ENCODE measurements around the gene HEMGN. TPM values are rescaled to one million over a fixed set of nuclear protein-coding genes. Genes with fewer than 3 reads are reported as not detected.
A peak's percentile ranks its signal among the peaks of the same experiment; 100 is the strongest.

Gene HEMGN
- polyA plus RNA-seq, 3 donors: 0.18 TPM; not detected in 2

GRCh38 chr9:97919217-97919813 lies 18.7 kb downstream of the HEMGN start:
- Histone ChIP-seq H3K9me3 (replicated peaks in 1 of 2; ENCODE audit: control insufficient read depth in 1 of 2, insufficient read depth in 1 of 2, low read length in 2 of 2) (no peaks in the 10 kb centered on the region), H3K79me2 (ENCODE audit: insufficient read depth, low read length) (peaks cover 70% of the 10 kb centered on the region), H3K4me2 (replicated peaks; ENCODE audit: extremely low read depth, low read length, poor library complexity, severe bottlenecking) (no peak overlapping the region), H3K4me3 (replicated peaks in 1 of 3; ENCODE audit: low read depth in 2 of 3, low read length in 3 of 3) (no peak overlapping the region), H3K9ac (ENCODE audit: insufficient read depth, low read length, poor library complexity, severe bottlenecking) (no peak overlapping the region), H2AFZ (ENCODE audit: insufficient read depth, low read depth, low read length, poor library complexity, severe bottlenecking) (no peak overlapping the region), H3K36me3 (replicated peaks in 1 of 2; ENCODE audit: control insufficient read depth in 1 of 2, insufficient read depth in 2 of 2, low read length in 2 of 2) (peaks cover 18 to 27% of the 10 kb centered on the region in 2 donors), H3K4me1 (ENCODE audit: control insufficient read depth in 1 of 2, insufficient read depth in 2 of 2, low read length in 2 of 2) (peaks cover 29 to 44% of the 10 kb centered on the region in 2 donors), H3K27me3 (ENCODE audit: control insufficient read depth in 2 of 2, insufficient read depth in 2 of 2, low read length in 2 of 2) (no peaks in the 10 kb centered on the region), H3K27ac (ENCODE audit: low read depth in 1 of 2, low read length in 2 of 2) (no peak overlapping the region), H4K20me1 (ENCODE audit: insufficient read depth, low read length) (peaks cover 3% of the 10 kb centered on the region)
- Mint-ChIP-seq H3K36me3 (peaks cover 25 to 30% of the 10 kb centered on the region in 2 donors), H3K27ac (peak overlapping the region in 4 of 7 donors; percentile 25 to 73 (median 62)), H3K27me3 (ENCODE audit: low read depth in 3 of 3) (peaks cover 0 to 1% (median 0%) of the 10 kb centered on the region in 3 donors), H3K4me3 (no peak overlapping the region), H3K9me3 (no peaks in the 10 kb centered on the region), H3K4me1 (peaks cover 43% of the 10 kb centered on the region)
- DNase-seq: no peak
- intact Hi-C loops (cut with micrococcal nuclease): no loop called here
- TF ChIP-seq, protein P1, sequence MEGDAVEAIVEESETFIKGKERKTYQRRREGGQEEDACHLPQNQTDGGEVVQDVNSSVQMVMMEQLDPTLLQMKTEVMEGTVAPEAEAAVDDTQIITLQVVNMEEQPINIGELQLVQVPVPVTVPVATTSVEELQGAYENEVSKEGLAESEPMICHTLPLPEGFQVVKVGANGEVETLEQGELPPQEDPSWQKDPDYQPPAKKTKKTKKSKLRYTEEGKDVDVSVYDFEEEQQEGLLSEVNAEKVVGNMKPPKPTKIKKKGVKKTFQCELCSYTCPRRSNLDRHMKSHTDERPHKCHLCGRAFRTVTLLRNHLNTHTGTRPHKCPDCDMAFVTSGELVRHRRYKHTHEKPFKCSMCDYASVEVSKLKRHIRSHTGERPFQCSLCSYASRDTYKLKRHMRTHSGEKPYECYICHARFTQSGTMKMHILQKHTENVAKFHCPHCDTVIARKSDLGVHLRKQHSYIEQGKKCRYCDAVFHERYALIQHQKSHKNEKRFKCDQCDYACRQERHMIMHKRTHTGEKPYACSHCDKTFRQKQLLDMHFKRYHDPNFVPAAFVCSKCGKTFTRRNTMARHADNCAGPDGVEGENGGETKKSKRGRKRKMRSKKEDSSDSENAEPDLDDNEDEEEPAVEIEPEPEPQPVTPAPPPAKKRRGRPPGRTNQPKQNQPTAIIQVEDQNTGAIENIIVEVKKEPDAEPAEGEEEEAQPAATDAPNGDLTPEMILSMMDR (IDR thresholded peaks at IDR 0.05): no peak

GRCh38 chr9:97918611-97919010 lies 19.4 kb downstream of the HEMGN start:
- H3K27me3 ChIP-seq (ENCODE audit: control insufficient read depth in 2 of 2, insufficient read depth in 2 of 2, low read length in 2 of 2): no peaks in the 10 kb centered on the region
- H3K4me3 ChIP-seq (replicated peaks in 1 of 3; ENCODE audit: low read depth in 2 of 3, low read length in 3 of 3): no peak overlapping the region
- no peaks in the 10 kb centered on the region for H3K9me3 Mint-ChIP-seq
- no peak overlapping the region for H3K4me2 ChIP-seq (replicated peaks; ENCODE audit: extremely low read depth, low read length, poor library complexity, severe bottlenecking)
- WGBS (ENCODE audit: insufficient coverage): no CpG with 5 or more reads among the region's 4 CpGs
- TF ChIP-seq, protein P1 (IDR thresholded peaks at IDR 0.05): no peak
- peaks cover 32 to 35% of the 10 kb centered on the region in 2 donors for H3K36me3 Mint-ChIP-seq
- peaks cover 0 to 1% (median 0%) of the 10 kb centered on the region in 3 donors for H3K27me3 Mint-ChIP-seq (ENCODE audit: low read depth in 3 of 3)
- H4K20me1 ChIP-seq (ENCODE audit: insufficient read depth, low read length): peaks cover 3% of the 10 kb centered on the region
- peaks cover 24 to 34% of the 10 kb centered on the region in 2 donors for H3K36me3 ChIP-seq (replicated peaks in 1 of 2; ENCODE audit: control insufficient read depth in 1 of 2, insufficient read depth in 2 of 2, low read length in 2 of 2)
- no peak overlapping the region for H3K9ac ChIP-seq (ENCODE audit: insufficient read depth, low read length, poor library complexity, severe bottlenecking)
- H3K4me3 Mint-ChIP-seq: no peak overlapping the region
- DNase-seq: no peak
- intact Hi-C loops (cut with micrococcal nuclease): no loop called here
- H3K27ac ChIP-seq (ENCODE audit: low read depth in 1 of 2, low read length in 2 of 2): no peak overlapping the region
- peak overlapping the region in 2 of 7 donors; percentile 34 to 53 for H3K27ac Mint-ChIP-seq
- no peak overlapping the region for H2AFZ ChIP-seq (ENCODE audit: insufficient read depth, low read depth, low read length, poor library complexity, severe bottlenecking)
- H3K4me1 ChIP-seq (ENCODE audit: control insufficient read depth in 1 of 2, insufficient read depth in 2 of 2, low read length in 2 of 2): peaks cover 23 to 37% of the 10 kb centered on the region in 2 donors
- no peaks in the 10 kb centered on the region for H3K9me3 ChIP-seq (replicated peaks in 1 of 2; ENCODE audit: control insufficient read depth in 1 of 2, insufficient read depth in 1 of 2, low read length in 2 of 2)
- H3K79me2 ChIP-seq (ENCODE audit: insufficient read depth, low read length): peaks cover 77% of the 10 kb centered on the region
- H3K4me1 Mint-ChIP-seq: peaks cover 36% of the 10 kb centered on the region

All from CD14-positive monocyte (primary cell).